ENCODE data around the gene SPACA4. TPM values are rescaled to one million over a fixed set of nuclear protein-coding genes. Genes with fewer than 3 reads are reported as not detected.

SPACA4 gene
- total and polyA plus RNA-seq, 4 experiments from 2014 or later, result not detected

- no peaks in the 10 kb centered on the region for H3K27me3 Mint-ChIP-seq
- DNase-seq, result no peak
- Histone ChIP-seq H3K4me1 (ENCODE audit: insufficient read depth, low read length) (peaks cover 12% of the 10 kb centered on the region), H3K36me3 (ENCODE audit: insufficient read depth, low read length) (no peaks in the 10 kb centered on the region), H3K4me3 (ENCODE audit: low read length in 2 of 2) (no peak overlapping the region), H3K27ac (ENCODE audit: low read depth, low read length) (no peak overlapping the region), H3K27me3 (ENCODE audit: insufficient read depth, low read length) (no peaks in the 10 kb centered on the region), H3K9me3 (ENCODE audit: control insufficient read depth in 1 of 2, low read length in 2 of 2) (no peaks in the 10 kb centered on the region)
- intact Hi-C loops (cut with micrococcal nuclease), result no loop called here
- H3K36me3 Mint-ChIP-seq, result peaks cover 0 to 4% of the 10 kb centered on the region in 2 donors
- peak overlapping the region in 1 of 7 donors; percentile 51 for H3K27ac Mint-ChIP-seq
- POLR2A ChIA-PET (ENCODE audit: partially characterized antibody), result interaction anchor here (1.1 kb wide), 1 partner anchor 77 kb away, joined by 4 read pairs; no protein-coding TSS in a partner anchor
- no peak overlapping the region for H3K4me3 Mint-ChIP-seq
- no peaks in the 10 kb centered on the region for H3K9me3 Mint-ChIP-seq
- H3K4me1 Mint-ChIP-seq, result peaks cover 10 to 26% (median 16%) of the 10 kb centered on the region in 4 donors
- CTCF ChIA-PET (ENCODE audit: partially characterized antibody), result interaction anchor here (0.6 to 13.1 kb wide), 6 partner anchors 20 to 1347 kb away, joined by 3 to 203 read pairs (median 44); partner anchors contain the start of gene SPACA4
Observed at GRCh38 chr19:48587387-48587786, 19.2 kb upstream of the SPACA4 start.

GRCh38 chr19:48588670-48589401, 17.7 kb upstream of the SPACA4 start:
- Histone ChIP-seq H3K9me3 (ENCODE audit: control insufficient read depth in 1 of 2, low read length in 2 of 2) (no peaks in the 10 kb centered on the region), H3K4me3 (ENCODE audit: low read length in 2 of 2) (peak overlapping the region in 1 of 2 donors; percentile 49), H3K27me3 (ENCODE audit: insufficient read depth, low read length) (no peaks in the 10 kb centered on the region), H3K36me3 (ENCODE audit: insufficient read depth, low read length) (no peaks in the 10 kb centered on the region), H3K4me1 (ENCODE audit: insufficient read depth, low read length) (peaks cover 17% of the 10 kb centered on the region), H3K27ac (ENCODE audit: low read depth, low read length) (no peak overlapping the region)
- peak overlapping the region; percentile 49 to 84 (median 75) for H3K27ac Mint-ChIP-seq
- peak; percentile 77 to 82 (median 81) for DNase-seq
- H3K4me1 Mint-ChIP-seq, result peaks cover 13 to 33% (median 21%) of the 10 kb centered on the region in 4 donors
- peak overlapping the region; percentile 53 to 91 (median 80) for H3K4me3 Mint-ChIP-seq
- H3K36me3 Mint-ChIP-seq, result peaks cover 0 to 4% of the 10 kb centered on the region in 2 donors
- ChIA-PET CTCF (ENCODE audit: partially characterized antibody) (interaction anchor here (0.6 to 13.1 kb wide), 17 partner anchors 9 to 275 kb away, joined by 3 to 203 read pairs (median 5); partner anchors contain the start of genes FAM83E, SPACA4, SYNGR4 and TMEM143), POLR2A (ENCODE audit: partially characterized antibody) (interaction anchor here (0.6 to 1.6 kb wide), 8 partner anchors 20 to 86 kb away, joined by 3 to 5 read pairs (median 4); partner anchors contain the start of genes DBP, RPL18 and SPHK2)
- H3K27me3 Mint-ChIP-seq, result no peaks in the 10 kb centered on the region
- H3K9me3 Mint-ChIP-seq, result no peaks in the 10 kb centered on the region
- intact Hi-C loops (cut with micrococcal nuclease), result loop anchor here (1.0 to 2.0 kb wide), 5 partner anchors 19 to 322 kb away; a partner anchor contains a TSS

- H3K27me3 Mint-ChIP-seq, result no peaks in the 10 kb centered on the region
- no peaks in the 10 kb centered on the region for H3K9me3 Mint-ChIP-seq
Observed at GRCh38 chr19:48591021-48591420, 15.5 kb upstream of the SPACA4 start.

GRCh38 chr19:48595171-48595570, 11.4 kb upstream of the SPACA4 start:
- peak overlapping the region in 6 of 7 donors; percentile 67 to 94 (median 88) for H3K27ac Mint-ChIP-seq
- ChIA-PET CTCF (ENCODE audit: partially characterized antibody) (interaction anchor here (0.8 to 2.5 kb wide), 6 partner anchors 10 to 105 kb away, joined by 3 to 12 read pairs (median 6); no protein-coding TSS in a partner anchor), POLR2A (ENCODE audit: partially characterized antibody) (interaction anchor here (0.9 to 1.1 kb wide), 2 partner anchors 23 to 81 kb away, joined by 3 read pairs; partner anchors contain the start of gene RPL18)
- H3K4me1 ChIP-seq (ENCODE audit: insufficient read depth, low read length), result peaks cover 22% of the 10 kb centered on the region
- intact Hi-C loops (cut with micrococcal nuclease), result no loop called here
- no peaks in the 10 kb centered on the region for H3K36me3 ChIP-seq (ENCODE audit: insufficient read depth, low read length)
- H3K9me3 ChIP-seq (ENCODE audit: control insufficient read depth in 1 of 2, low read length in 2 of 2), result no peaks in the 10 kb centered on the region
- peaks cover 8 to 40% (median 14%) of the 10 kb centered on the region in 4 donors for H3K4me1 Mint-ChIP-seq
- peak overlapping the region in 7 of 8 donors; percentile 5 to 70 (median 67) for H3K4me3 Mint-ChIP-seq
- H3K9me3 Mint-ChIP-seq, result no peaks in the 10 kb centered on the region
- no peaks in the 10 kb centered on the region for H3K27me3 ChIP-seq (ENCODE audit: insufficient read depth, low read length)
- H3K36me3 Mint-ChIP-seq, result no peaks in the 10 kb centered on the region
- peaks cover 0 to 3% of the 10 kb centered on the region in 2 donors for H3K27me3 Mint-ChIP-seq
- H3K27ac ChIP-seq (ENCODE audit: low read depth, low read length), result no peak overlapping the region
- H3K4me3 ChIP-seq (ENCODE audit: low read length in 2 of 2), result no peak overlapping the region
- DNase-seq, result no peak

More at GRCh38 chr19:48591021-48591420, 15.5 kb upstream of the SPACA4 start:
- Mint-ChIP-seq H3K4me3 (peak overlapping the region in 2 of 8 donors; percentile 13 to 23), H3K36me3 (no peaks in the 10 kb centered on the region), H3K27ac (peak overlapping the region in 1 of 7 donors; percentile 62), H3K4me1 (peaks cover 11 to 36% (median 22%) of the 10 kb centered on the region in 4 donors)
- Histone ChIP-seq H3K4me3 (ENCODE audit: low read length in 2 of 2) (no peak overlapping the region), H3K36me3 (ENCODE audit: insufficient read depth, low read length) (no peaks in the 10 kb centered on the region), H3K27me3 (ENCODE audit: insufficient read depth, low read length) (no peaks in the 10 kb centered on the region), H3K27ac (ENCODE audit: low read depth, low read length) (no peak overlapping the region), H3K9me3 (ENCODE audit: control insufficient read depth in 1 of 2, low read length in 2 of 2) (no peaks in the 10 kb centered on the region), H3K4me1 (ENCODE audit: insufficient read depth, low read length) (peaks cover 14% of the 10 kb centered on the region)
- ChIA-PET CTCF (ENCODE audit: partially characterized antibody) (interaction anchor here (1.4 to 13.1 kb wide), 5 partner anchors 12 to 325 kb away, joined by 3 to 203 read pairs (median 82); partner anchors contain the start of gene SPACA4), POLR2A (ENCODE audit: partially characterized antibody) (no interaction called here)
- no peak for DNase-seq
- intact Hi-C loops (cut with micrococcal nuclease), result no loop called here

GRCh38 chr19:48595833-48596232, 10.7 kb upstream of the SPACA4 start:
- Mint-ChIP-seq H3K4me1 (peaks cover 8 to 40% (median 14%) of the 10 kb centered on the region in 4 donors), H3K4me3 (peak overlapping the region in 5 of 8 donors; percentile 36 to 86 (median 64)), H3K27ac (peak overlapping the region; percentile 52 to 88 (median 73)), H3K27me3 (peaks cover 0 to 3% of the 10 kb centered on the region in 2 donors), H3K9me3 (no peaks in the 10 kb centered on the region), H3K36me3 (no peaks in the 10 kb centered on the region)
- Histone ChIP-seq H3K27me3 (ENCODE audit: insufficient read depth, low read length) (no peaks in the 10 kb centered on the region), H3K4me1 (ENCODE audit: insufficient read depth, low read length) (peaks cover 22% of the 10 kb centered on the region), H3K36me3 (ENCODE audit: insufficient read depth, low read length) (no peaks in the 10 kb centered on the region), H3K4me3 (ENCODE audit: low read length in 2 of 2) (no peak overlapping the region), H3K27ac (ENCODE audit: low read depth, low read length) (peak overlapping the region; percentile 54), H3K9me3 (ENCODE audit: control insufficient read depth in 1 of 2, low read length in 2 of 2) (no peaks in the 10 kb centered on the region)
- no peak for DNase-seq
- POLR2A ChIA-PET (ENCODE audit: partially characterized antibody), result interaction anchor here (0.9 to 1.1 kb wide), 2 partner anchors 23 to 82 kb away, joined by 3 read pairs; partner anchors contain the start of gene RPL18
- intact Hi-C loops (cut with micrococcal nuclease), result no loop called here
- CTCF ChIA-PET (ENCODE audit: partially characterized antibody), result interaction anchor here (0.7 to 2.5 kb wide), 6 partner anchors 11 to 368 kb away, joined by 3 to 12 read pairs (median 6); no protein-coding TSS in a partner anchor

- Mint-ChIP-seq H3K27me3 (peaks cover 0 to 3% of the 10 kb centered on the region in 2 donors), H3K9me3 (no peaks in the 10 kb centered on the region), H3K4me3 (peak overlapping the region; percentile 36 to 86 (median 72)), H3K36me3 (no peaks in the 10 kb centered on the region), H3K4me1 (peaks cover 8 to 36% (median 14%) of the 10 kb centered on the region in 4 donors), H3K27ac (peak overlapping the region; percentile 52 to 93 (median 86))
- H3K4me3 ChIP-seq (ENCODE audit: low read length in 2 of 2), result peak overlapping the region in 1 of 2 donors; percentile 5
- intact Hi-C loops (cut with micrococcal nuclease), result no loop called here
- no peaks in the 10 kb centered on the region for H3K27me3 ChIP-seq (ENCODE audit: insufficient read depth, low read length)
- CTCF ChIA-PET (ENCODE audit: partially characterized antibody), result interaction anchor here (0.7 to 2.5 kb wide), 2 partner anchors 11 to 369 kb away, joined by 3 to 12 read pairs; no protein-coding TSS in a partner anchor
- POLR2A ChIA-PET (ENCODE audit: partially characterized antibody), result interaction anchor here (0.5 to 1.4 kb wide), 3 partner anchors 23 to 202 kb away, joined by 3 to 4 read pairs (median 3); partner anchors contain the start of genes RPL18 and SPHK2
- peak overlapping the region; percentile 54 for H3K27ac ChIP-seq (ENCODE audit: low read depth, low read length)
- H3K9me3 ChIP-seq (ENCODE audit: control insufficient read depth in 1 of 2, low read length in 2 of 2), result no peaks in the 10 kb centered on the region
- DNase-seq, result no peak
- H3K36me3 ChIP-seq (ENCODE audit: insufficient read depth, low read length), result no peaks in the 10 kb centered on the region
- H3K4me1 ChIP-seq (ENCODE audit: insufficient read depth, low read length), result peaks cover 22% of the 10 kb centered on the region
Observed at GRCh38 chr19:48596237-48596636, 10.3 kb upstream of the SPACA4 start.

Measured in CD4-positive, alpha-beta memory T cell (primary cell).